OCI-M2 (cell line): ENCODE measurements around the gene OR51F2.
"Not testable (repeated sequence)": the region's sequence is repeated elsewhere in the genome, so short reads cannot be mapped to it uniquely, and the experiment has no call there.

Source experiments
- DNase-seq: peaks from one replicate; lab custom pipeline; 2025; ENCODE audit not compliant: unreplicated experiment; lab: John Stamatoyannopoulos, UW

Gene OR51F2

DNA sequence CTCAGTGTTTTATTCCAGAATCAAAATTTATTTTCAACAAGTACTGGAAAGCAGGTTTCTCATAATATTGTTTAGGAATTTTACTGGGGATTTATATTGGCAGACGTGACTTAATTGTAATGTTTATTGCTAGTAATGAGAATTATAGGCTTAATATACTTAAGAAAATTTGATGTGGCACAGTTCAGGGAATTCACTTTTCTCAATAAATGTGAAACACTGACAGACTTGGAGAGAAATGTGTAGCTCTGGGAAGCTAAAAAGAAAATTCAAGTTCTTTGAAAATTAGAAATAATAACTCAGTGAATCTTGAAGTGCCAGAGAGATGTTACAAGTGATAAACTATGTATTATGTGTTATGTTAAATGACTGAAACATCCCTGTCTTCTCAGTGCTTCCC, at the start of gene OR51F2:
Gene OR51F2 (plus strand): TSS at position 301 of the 400 bp plus-strand sequence. CDS start 101 bp downstream, outside the sequence.
- DNase-seq, result no peak

DNA sequence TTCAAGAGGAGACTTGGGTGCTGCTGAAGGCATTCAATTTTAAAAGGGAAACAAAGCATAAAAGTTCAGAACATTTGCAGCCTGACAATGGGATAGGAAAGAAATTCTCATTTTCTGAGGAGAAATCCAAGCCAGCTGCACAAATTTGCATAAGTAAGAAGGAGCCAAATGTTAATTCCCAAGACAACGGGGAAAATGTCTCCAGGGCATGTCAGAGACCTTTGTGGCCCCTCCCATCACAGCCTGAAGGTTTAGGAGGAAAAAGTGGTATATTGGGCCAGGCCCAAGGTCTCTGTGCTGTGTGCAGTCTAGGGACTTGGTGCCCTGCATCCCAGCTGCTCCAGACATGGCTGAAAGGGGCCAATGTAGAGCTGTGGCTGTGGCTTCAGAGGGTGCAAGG, 38.7 kb upstream of the OR51F2 start:
- no peak for DNase-seq

DNA sequence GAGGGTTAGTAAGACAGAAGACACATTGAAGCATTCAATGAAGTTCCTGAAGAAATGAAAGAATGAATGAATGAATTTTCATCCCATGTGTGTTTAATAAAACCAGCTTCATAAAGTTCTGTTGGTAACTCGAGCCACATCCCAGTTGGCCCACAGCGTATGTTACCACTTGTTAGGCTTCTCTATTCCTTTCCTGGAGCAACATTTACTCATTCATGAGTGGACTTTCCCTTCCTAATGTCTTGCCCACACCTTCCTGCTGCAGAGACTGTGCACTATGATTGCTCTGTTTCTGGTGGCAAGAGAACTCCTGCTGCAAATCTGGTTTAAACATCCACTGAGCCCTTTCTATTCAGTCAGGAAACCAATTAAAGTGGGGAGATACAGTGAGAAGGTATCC, 23.9 kb upstream of the OR51F2 start:
- no peak for DNase-seq

GRCh38 chr11:4798427-4799183, 22.5 kb upstream of the OR51F2 start:
- no peak for DNase-seq

DNA sequence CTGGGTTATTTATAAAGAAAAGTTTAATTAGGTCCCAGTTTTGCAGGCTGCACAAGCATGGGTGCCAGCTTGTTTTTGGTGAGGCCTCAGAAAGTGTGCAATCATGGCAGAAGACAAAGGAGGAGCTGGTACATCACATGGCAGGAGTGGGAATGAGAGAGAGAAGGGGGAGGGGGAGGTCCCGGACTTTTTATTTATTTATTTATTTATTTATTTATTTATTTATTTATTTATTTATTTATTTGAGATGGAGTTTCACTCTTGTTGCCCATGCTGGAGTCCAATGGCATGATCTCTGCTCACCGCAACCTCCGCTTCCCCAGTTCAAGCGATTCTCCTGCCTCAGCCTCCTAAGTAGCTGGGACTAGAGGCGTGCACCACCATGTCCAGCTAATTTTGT, 19.8 kb upstream of the OR51F2 start:
- not testable (repeated sequence) for DNase-seq

DNA sequence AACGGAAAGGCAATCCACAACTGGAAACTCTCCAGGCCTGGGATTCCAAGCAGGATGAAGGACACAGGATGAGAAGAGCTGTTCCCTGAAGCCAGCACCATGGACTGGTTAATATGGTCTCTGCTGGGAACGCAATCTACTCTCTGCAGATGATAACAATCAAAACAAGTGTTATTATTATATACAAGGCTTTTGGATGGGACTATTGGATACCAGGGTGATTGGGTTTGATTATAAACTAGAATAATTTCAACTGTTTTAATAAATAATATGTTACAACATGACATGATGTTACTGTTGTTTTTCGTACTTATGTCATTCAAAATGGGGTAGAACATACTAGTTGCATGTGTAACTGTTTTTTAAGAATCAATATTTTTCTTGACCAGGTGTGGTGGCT, 16.8 kb upstream of the OR51F2 start, which contains the start of gene OR52R1:
Gene OR52R1 (minus strand): TSS at position 101 of the 400 bp plus-strand sequence. CDS start 0 bp downstream, at position 101.
- DNase-seq, result no peak

DNA sequence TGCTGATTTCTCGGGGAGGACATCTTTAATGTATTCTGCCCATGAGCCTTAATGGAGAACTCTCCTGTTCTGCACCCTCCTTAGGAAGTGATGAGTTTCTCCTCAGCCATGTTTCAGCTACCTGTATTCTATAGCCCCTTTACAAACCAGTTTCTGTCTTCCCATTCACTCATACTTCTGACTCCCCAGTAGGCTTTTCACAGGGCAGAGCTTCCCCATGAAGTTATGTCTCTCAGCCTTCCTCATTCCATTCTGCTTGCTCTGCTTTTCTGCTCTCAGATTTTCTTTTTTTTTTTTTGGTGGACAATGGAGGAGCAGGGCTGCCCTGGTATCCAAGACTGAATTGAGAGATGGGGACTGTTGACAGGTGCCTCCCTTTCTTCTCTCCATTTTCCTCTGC, 12.6 kb upstream of the OR51F2 start:
- no peak for DNase-seq

GRCh38 chr11:4809246-4809645, 11.9 kb upstream of the OR51F2 start:
- no peak for DNase-seq

DNA sequence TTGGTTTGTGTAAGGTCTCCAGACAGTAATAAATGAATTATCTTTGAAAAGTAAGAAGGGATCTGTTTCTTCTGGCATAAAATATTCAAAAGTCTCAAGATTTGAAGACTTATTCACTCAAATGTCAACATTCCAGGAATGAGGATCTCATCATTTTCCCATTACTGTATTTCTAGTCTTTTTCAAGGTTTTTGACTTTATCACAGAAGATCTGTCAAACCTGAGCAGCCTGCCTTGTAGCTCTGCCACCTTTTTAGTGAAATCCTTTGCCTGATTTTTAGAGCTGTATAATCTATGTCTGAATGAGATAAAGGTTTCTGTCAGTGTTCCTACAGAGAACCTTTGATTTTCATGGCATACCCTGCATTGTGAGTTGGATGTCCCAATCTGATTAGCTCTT, 4.0 kb downstream of the OR51F2 start:
- no peak for DNase-seq

GRCh38 chr11:4826425-4826824, 5.3 kb downstream of the OR51F2 start:
- DNase-seq, result no peak

DNA sequence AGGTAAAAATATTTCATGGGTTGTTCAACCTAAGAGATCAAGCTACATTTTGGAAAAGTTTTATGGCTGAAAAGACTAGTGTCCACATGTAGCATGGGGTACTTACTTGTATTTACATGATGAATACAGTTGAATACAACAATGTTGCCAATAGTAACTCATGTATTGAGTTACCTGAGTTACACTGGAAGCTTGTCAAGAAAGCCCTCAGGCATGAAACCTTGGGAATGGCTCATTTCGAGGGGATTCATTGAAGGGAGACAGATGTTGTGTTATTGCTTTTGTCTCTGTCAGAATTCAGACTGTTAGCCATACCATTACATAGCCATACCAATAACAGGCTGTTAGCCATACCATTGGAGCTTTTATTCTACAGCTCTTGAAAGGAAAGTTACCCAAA, 9.2 kb downstream of the OR51F2 start:
- DNase-seq, result no peak

DNA sequence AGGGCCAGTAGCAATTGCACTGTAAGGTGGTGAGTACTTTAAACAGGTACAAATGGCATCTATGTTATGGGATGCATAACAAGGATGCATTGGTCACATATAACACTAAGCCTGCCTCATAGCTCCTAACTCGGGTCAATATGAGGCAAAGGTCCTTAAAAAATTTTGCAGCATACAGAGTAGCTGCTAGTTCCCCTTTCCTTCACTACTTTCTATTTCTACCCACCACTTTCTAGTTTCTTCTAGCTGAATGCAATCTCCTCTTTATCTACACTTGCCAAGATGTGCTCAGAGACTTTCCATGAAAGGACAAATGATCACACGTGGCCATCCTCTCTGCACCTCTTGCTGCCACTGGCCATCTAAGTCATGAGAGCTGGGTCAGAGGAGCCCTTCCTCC, 9.8 kb downstream of the OR51F2 start:
- DNase-seq, result no peak

DNA sequence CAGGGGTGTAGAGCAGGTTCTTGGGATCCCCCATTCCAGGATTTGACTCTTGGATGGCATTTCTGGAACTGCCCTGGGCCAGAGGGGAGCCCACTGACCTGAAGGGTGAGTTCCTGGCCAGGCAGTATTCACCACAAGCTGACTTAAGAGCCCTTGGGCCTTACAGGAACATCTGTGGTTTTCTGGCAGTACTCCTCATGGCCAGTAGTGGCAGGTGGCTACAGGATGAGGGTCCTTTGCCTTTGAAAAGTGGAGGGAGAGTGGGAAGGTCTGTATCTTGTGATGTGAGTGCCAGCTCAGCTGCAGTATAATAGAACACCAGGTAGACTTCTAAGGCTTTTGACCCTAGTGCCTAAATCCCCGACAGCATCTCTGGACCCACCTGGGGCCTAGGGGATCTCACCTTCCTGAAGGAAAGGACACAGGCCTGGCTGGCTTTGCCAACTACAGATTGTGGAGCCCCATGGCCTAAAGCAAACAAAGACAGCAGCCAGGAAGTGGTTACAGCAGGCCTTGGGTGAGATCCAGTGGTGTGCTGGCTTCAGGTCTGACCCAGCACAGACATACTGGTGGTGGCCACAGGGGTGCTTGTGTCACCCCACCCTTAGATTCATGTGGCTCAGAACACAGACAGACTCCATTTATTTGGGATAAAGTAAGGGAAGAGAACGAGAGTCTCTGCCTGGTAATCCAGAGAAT, 18.9 kb downstream of the OR51F2 start:
- no peak for DNase-seq

DNA sequence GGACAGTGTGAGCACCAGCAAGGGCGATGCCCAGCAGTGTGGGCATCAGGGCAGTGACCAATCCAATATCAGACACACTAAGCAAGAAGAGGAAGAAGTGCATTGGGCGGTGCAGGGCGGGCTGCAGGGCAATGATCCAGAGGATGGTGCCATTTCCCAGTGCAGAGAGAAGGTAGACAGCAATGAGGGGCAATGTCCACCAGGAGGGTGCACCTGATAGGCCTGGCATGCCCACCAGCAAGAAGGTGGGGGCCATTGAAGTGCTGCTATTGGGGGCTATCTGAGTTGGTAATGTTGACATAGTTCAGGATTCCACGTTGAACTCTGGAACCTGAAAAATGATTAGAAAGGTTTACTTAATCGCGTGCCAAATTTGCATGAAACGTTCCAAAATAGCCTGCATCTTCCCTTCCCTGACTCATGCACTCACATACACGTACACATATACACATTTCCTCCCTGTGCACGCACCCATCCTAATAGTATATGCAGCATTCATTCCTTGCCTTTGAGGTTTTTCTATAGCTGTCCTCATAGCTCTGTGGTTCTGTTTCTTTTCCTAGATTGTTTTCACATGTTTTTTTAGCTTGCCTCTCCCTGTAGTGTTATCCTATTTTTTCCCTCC, 27.9 kb downstream of the OR51F2 start, which contains the start of gene OR51S1:
Gene OR51S1 (minus strand): TSS at position 301 of the 625 bp plus-strand sequence. CDS start 0 bp downstream, at position 301.
- no peak for DNase-seq

DNA sequence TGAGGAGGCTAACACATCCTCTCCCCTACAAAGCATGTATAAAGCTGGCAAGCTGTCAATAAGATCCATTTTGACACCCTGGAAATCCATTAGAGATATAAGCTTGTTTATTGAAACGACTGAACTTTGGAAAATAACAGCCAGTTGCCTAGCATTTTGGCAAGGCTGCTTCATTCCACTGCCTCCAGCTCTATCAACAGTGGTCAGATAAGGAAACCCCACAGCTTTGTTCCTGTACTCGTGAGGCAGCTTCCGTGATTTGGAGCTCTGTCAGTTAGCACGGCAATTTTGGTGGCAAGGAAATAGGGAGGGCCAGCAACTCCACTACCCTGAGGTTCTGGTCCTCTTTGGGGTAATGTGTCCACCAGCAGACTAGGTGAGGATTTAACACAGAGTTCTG, 29.9 kb downstream of the OR51F2 start:
- no peak for DNase-seq

DNA sequence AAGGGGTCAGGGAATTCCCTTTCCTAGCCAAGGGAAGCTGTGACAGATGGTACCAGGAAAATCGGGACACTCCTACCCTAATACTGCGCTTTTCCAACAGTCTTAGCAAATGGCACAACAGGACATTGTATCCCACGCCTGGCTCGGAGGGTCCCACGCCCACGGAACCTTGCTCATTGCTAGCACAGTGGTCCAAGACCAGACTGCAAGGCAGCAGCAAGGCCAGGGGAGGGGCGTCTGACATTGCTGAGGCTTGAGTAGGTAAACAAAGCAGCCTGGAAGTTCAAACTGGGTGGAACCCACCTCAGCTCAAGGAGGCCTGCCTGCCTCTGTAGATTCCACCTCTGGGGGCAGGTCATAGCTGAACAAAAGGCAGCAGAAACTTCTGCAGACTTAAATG, 33.2 kb downstream of the OR51F2 start:
- not testable (repeated sequence) for DNase-seq

GRCh38 chr11:4862447-4863236, 41.5 kb downstream of the OR51F2 start:
- DNase-seq, result no peak

GRCh38 chr11:4863876-4864275, 42.8 kb downstream of the OR51F2 start:
- DNase-seq, result no peak

GRCh38 chr11:4865855-4866254, 44.7 kb downstream of the OR51F2 start:
- no peak for DNase-seq
